ENCODE measurements around the gene TANC1.

DNA sequence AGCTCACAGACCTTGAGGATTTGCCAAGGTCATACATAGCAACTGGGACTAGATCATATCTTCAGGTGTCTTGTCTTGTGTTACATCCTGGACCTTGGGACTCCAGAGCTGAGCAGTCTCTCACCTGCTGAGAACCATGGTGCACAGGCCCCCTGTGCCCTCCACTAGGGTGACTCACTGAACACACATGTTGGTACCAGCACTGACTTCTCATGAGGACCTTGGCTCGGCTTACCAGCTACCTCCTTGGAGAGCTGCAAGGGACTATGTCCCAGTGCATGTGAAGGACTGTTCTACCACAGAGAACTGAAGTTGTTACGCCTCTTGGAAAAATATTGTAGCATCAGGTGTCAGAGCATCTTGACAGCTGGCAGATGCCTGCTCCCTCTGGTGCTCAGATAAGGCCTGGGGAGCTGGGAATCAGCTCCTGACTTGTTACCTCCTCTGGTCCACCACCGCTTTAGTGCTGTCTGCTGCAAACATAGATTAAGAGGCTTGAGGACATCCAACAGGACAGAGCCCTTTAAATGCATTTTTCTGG lies 246.0 kb downstream of the TANC1 start:
- TF ChIP-seq, protein P1, sequence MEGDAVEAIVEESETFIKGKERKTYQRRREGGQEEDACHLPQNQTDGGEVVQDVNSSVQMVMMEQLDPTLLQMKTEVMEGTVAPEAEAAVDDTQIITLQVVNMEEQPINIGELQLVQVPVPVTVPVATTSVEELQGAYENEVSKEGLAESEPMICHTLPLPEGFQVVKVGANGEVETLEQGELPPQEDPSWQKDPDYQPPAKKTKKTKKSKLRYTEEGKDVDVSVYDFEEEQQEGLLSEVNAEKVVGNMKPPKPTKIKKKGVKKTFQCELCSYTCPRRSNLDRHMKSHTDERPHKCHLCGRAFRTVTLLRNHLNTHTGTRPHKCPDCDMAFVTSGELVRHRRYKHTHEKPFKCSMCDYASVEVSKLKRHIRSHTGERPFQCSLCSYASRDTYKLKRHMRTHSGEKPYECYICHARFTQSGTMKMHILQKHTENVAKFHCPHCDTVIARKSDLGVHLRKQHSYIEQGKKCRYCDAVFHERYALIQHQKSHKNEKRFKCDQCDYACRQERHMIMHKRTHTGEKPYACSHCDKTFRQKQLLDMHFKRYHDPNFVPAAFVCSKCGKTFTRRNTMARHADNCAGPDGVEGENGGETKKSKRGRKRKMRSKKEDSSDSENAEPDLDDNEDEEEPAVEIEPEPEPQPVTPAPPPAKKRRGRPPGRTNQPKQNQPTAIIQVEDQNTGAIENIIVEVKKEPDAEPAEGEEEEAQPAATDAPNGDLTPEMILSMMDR (IDR thresholded peaks at IDR 0.05; ENCODE audit: poor library complexity, severe bottlenecking) = no peak
- TF ChIP-seq MXI1 (conservative IDR thresholded peaks at IDR 0.05; ENCODE audit: poor library complexity, severe bottlenecking) = no peak
- TF ChIP-seq EZH2 (IDR thresholded peaks at IDR 0.05; ENCODE audit: borderline replicate concordance, insufficient read depth, low read length, poor library complexity, severe bottlenecking) = no peak
- TF ChIP-seq TAF1 (IDR thresholded peaks at IDR 0.05; ENCODE audit: low read depth) = no peak
- TF ChIP-seq, protein P2, sequence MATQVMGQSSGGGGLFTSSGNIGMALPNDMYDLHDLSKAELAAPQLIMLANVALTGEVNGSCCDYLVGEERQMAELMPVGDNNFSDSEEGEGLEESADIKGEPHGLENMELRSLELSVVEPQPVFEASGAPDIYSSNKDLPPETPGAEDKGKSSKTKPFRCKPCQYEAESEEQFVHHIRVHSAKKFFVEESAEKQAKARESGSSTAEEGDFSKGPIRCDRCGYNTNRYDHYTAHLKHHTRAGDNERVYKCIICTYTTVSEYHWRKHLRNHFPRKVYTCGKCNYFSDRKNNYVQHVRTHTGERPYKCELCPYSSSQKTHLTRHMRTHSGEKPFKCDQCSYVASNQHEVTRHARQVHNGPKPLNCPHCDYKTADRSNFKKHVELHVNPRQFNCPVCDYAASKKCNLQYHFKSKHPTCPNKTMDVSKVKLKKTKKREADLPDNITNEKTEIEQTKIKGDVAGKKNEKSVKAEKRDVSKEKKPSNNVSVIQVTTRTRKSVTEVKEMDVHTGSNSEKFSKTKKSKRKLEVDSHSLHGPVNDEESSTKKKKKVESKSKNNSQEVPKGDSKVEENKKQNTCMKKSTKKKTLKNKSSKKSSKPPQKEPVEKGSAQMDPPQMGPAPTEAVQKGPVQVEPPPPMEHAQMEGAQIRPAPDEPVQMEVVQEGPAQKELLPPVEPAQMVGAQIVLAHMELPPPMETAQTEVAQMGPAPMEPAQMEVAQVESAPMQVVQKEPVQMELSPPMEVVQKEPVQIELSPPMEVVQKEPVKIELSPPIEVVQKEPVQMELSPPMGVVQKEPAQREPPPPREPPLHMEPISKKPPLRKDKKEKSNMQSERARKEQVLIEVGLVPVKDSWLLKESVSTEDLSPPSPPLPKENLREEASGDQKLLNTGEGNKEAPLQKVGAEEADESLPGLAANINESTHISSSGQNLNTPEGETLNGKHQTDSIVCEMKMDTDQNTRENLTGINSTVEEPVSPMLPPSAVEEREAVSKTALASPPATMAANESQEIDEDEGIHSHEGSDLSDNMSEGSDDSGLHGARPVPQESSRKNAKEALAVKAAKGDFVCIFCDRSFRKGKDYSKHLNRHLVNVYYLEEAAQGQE (IDR thresholded peaks at IDR 0.05; ENCODE audit: borderline replicate concordance) = no peak
- TF ChIP-seq POLR2AphosphoS5 (IDR thresholded peaks at IDR 0.05) = no peak
- no peak for TF ChIP-seq RAD21 (conservative IDR thresholded peaks at IDR 0.05)

All from neural cell (in vitro differentiated cells).